Measurements from ENCODE around the gene MLLT10. TPM values are rescaled to one million over a fixed set of nuclear protein-coding genes. Genes with fewer than 3 reads are reported as not detected.
A peak's percentile ranks its signal among the peaks of the same experiment; 100 is the strongest.

The MLLT10 gene
- total RNA-seq, 1 experiment from 2014 or later, result 72.3 TPM

DNA sequence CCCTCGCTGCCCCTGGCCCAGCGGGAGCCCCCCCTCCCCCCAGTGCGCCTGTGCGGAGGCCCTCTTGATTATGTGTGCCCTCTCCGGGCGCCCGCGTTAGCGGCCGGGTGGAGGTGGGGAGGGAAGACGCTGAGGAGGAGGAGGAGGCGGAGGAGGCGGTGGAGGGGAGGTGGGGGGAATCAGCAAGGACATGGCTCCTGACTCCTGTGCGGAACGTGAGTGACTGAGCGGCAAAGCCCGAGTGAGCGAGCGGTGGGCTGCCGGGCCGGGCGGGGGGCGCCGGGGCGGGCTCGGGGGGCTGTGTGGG, 201 bp downstream of the MLLT10 start:
- H3K23ac ChIP-seq (ENCODE audit: insufficient read length, low read depth, low read length), result no peak overlapping the region
- H3T11ph ChIP-seq (ENCODE audit: low read length), result no peak overlapping the region
- H3K27ac Mint-ChIP-seq, result peak overlapping the region in 2 of 3 experiments; percentile 93 to 94; a peak in 2 of 7 replicates
- TF ChIP-seq, protein P1, sequence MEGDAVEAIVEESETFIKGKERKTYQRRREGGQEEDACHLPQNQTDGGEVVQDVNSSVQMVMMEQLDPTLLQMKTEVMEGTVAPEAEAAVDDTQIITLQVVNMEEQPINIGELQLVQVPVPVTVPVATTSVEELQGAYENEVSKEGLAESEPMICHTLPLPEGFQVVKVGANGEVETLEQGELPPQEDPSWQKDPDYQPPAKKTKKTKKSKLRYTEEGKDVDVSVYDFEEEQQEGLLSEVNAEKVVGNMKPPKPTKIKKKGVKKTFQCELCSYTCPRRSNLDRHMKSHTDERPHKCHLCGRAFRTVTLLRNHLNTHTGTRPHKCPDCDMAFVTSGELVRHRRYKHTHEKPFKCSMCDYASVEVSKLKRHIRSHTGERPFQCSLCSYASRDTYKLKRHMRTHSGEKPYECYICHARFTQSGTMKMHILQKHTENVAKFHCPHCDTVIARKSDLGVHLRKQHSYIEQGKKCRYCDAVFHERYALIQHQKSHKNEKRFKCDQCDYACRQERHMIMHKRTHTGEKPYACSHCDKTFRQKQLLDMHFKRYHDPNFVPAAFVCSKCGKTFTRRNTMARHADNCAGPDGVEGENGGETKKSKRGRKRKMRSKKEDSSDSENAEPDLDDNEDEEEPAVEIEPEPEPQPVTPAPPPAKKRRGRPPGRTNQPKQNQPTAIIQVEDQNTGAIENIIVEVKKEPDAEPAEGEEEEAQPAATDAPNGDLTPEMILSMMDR (conservative IDR thresholded peaks at IDR 0.05), result no peak
- H2BK15ac ChIP-seq (ENCODE audit: low read depth, low read length), result no peak overlapping the region
- no peak overlapping the region for H2BK20ac ChIP-seq (ENCODE audit: low read depth, low read length, poor library complexity, severe bottlenecking)
- H4K91ac ChIP-seq (ENCODE audit: insufficient read length, low read depth, low read length), result no peak overlapping the region
- no peak overlapping the region for H2AK5ac ChIP-seq (ENCODE audit: insufficient read length, low read length)
- H4K20me1 ChIP-seq (ENCODE audit: control insufficient read depth, insufficient read depth, insufficient read length), result no peaks in the 10 kb centered on the region
- H3K4me3 Mint-ChIP-seq, result peak overlapping the region; percentile 80 to 90
- H3K4ac ChIP-seq (ENCODE audit: low read depth, low read length), result no peak overlapping the region
- no peaks in the 10 kb centered on the region for H3K27me3 Mint-ChIP-seq (ENCODE audit: low read depth)
- H3K27me3 ChIP-seq (ENCODE audit: insufficient read depth, low read length), result no peaks in the 10 kb centered on the region
- H3K23me2 ChIP-seq (ENCODE audit: insufficient read length, low read depth, low read length, poor library complexity, severe bottlenecking), result peaks cover 7% of the 10 kb centered on the region
- DNase-seq, result no peak
- no peak overlapping the region for H2AFZ ChIP-seq (ENCODE audit: low read length)
- H4K8ac ChIP-seq (replicated peaks; ENCODE audit: insufficient read length, low read depth, low read length), result no peak overlapping the region
- no peak overlapping the region for H4K5ac ChIP-seq (ENCODE audit: insufficient read length, low read depth, low read length)
- H3K9me3 Mint-ChIP-seq, result no peaks in the 10 kb centered on the region
- H2BK12ac ChIP-seq (ENCODE audit: insufficient read length, low read depth, low read length), result no peak overlapping the region
- H3K4me2 ChIP-seq (ENCODE audit: insufficient read depth, insufficient read length, low read length), result peak overlapping the region; percentile 29
- peaks cover 4% of the 10 kb centered on the region; the same call in 1 of the 2 replicates for H3K4me1 ChIP-seq (ENCODE audit: insufficient read depth, low read length)
- H3K9me3 ChIP-seq (ENCODE audit: control insufficient read depth, low read depth, low read length), result no peaks in the 10 kb centered on the region
- H3K79me2 ChIP-seq (ENCODE audit: insufficient read depth, low read length), result peaks cover 11% of the 10 kb centered on the region; the same call in 1 of the 2 replicates
- no peak overlapping the region for H2BK120ac ChIP-seq (ENCODE audit: low read depth, low read length, poor library complexity, severe bottlenecking)
- peaks cover 29 to 40% of the 10 kb centered on the region in 2 experiments for H3K4me1 Mint-ChIP-seq
- no peak overlapping the region for H3K56ac ChIP-seq (ENCODE audit: insufficient read length, low read depth, low read length)
- peak overlapping the region; percentile 62 for H3K18ac ChIP-seq (ENCODE audit: insufficient read length, low read depth, low read length)
- peaks cover 12 to 26% (median 21%) of the 10 kb centered on the region in 3 experiments; a peak in 6 of 7 replicates for H3K36me3 Mint-ChIP-seq (ENCODE audit: insufficient read depth in 1 of 3, low read depth in 3 of 3)
- peaks cover 5% of the 10 kb centered on the region for H3K79me1 ChIP-seq (ENCODE audit: insufficient read depth, low read depth, low read length, poor library complexity, severe bottlenecking)
- no CpG with 5 or more reads among the region's 26 CpGs for WGBS (ENCODE audit: extremely low coverage, insufficient read length, low lambda C conversion rate)
- no peak overlapping the region for H3K9ac ChIP-seq (ENCODE audit: extremely low read depth, insufficient read length, low read length)
- H3K14ac ChIP-seq (ENCODE audit: insufficient read depth, low read length), result no peak overlapping the region
- H3K27ac ChIP-seq (ENCODE audit: insufficient read length, low read depth, low read length), result no peak overlapping the region
- no peak overlapping the region for H2BK5ac ChIP-seq (ENCODE audit: insufficient read length, low read length)
